Activated T-helper 9 cell treated with anti-CD3 and anti-CD28 coated beads, Interleukin-2, amount 50 U/mL, for 16 hours (primary cell): ENCODE data around the gene HOXB4.

ENCODE experiments used
- DNase-seq: peaks from one replicate; pipeline ENCODE4 v3.0.0-alpha.2; 2020; ENCODE audit warnings: low read depth

HOXB4 gene

DNA sequence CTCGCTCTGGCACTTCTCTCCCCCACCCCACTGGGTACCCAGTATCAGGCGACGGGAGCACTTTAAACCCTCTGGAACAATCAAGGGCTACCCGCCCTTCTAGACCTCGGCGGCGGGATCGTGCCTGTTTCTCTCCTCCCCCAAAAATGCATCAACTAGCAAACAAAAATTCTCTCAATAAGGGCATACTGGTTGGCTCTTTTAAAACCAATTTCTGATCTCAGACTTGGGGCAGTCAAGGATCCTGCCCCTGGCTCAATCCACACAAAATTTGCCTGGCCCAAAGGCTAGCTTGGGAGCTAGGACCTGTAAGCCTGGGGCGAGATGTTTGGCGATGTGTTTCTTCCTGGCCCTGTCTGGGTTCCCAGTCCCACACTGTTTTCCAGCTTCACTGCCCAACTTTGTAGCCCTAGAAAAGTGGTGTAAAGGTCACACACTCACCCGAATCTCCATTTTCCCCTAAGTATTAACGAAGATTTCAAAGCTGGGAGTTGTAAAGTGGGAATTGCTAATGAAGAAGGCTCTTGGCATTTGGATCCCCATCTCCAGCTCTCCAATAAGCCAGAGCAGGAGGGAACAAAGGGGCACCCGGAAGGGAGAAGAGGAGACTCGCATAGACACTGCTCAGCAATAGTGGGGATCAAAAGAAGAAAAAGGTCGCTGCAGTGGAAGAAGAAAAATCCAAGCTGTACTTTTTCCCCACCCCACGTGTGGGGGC lies 18.9 kb downstream of the HOXB4 start:
- no peak for DNase-seq

DNA sequence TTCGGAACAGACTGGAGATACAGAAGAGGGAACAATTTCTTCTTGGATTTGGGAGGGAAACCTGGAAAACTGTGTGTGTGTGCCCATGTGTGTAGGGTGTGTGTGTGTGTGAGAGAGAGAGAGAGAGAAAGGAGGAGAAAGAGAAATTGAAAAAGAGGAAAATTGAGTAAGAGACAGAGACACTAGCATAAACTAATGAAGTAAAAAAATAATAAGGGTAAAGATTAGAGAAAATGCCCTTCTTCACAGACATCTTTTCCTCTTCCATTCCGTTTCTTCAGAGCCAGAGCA lies 19.4 kb downstream of the HOXB4 start:
- DNase-seq: no peak

DNA sequence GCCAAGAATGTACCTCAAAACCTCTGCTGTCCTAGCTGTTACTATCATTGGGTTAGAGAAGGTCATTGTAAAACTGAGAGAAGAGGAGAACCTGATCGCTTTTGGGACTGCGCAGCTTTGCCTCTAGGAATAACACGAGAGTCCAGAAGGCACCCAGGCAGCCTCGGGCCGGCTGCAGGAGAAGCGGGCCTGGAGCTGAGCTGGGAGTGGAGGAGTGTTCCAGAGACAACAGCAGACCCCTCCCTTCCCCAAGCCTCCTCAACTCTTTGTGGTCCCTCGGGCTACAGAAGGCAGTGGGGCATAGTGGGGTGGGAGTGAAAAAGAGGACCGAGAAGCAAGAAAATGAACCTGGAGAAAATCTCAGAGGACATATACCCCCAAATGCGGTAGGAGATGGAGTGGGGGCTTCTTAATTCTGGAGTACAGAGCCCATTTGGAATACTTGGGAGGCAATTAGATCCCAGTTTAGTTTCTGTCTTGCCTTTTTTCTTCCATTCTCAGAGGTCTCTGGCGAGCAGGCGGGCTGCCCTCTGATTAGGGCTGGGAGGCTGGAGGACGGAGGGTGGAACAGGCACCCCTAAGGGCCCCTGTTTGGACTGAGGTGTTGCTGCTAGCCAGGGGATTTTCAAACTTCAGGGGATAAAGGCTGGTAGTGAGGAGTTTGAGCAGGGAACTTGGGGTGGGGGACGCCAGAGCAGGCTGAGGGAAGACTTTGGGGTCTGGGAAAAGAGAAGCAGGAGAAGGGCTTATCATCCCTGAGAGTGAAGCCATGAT lies 19.9 kb downstream of the HOXB4 start:
- no peak for DNase-seq

DNA sequence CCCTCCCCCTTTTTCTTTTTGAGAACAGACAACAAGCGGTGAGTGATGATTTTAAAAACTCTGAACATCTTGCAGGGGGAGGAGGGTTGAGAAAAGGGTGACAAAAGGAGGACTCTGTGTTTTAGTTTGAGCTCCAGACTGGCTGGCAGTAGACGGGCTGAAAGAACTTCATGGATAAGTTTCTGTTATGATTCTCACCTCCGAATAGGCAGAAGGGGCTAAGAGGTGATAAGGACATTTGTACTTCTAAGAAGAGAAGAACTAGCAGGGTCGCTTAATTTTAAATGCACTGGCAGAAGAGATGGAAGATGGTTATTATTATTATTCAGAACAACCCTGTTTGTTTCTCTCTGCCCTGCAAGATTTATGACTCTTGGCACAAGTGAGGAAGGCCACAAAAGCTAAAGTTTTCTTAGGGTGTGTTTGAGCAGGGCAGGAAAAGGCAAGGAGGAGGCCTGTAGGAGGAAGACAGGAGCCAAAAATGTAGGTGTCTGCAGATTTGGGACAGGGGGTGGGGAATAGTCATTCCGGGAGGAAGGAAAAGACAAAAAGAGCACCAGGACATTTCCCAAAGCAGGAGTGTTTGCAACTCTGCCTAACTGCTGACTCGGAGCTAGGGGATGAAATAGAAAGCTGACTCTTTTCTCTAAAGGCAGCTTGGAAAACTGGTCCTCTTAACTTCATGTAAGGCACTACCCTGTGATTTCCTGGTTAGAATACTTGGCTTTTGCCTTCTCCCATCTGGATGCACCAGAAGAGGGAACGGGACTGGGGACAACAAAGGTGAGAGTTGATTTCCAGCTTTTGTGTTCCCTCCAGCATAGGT lies 21.4 kb downstream of the HOXB4 start:
- no peak for DNase-seq

DNA sequence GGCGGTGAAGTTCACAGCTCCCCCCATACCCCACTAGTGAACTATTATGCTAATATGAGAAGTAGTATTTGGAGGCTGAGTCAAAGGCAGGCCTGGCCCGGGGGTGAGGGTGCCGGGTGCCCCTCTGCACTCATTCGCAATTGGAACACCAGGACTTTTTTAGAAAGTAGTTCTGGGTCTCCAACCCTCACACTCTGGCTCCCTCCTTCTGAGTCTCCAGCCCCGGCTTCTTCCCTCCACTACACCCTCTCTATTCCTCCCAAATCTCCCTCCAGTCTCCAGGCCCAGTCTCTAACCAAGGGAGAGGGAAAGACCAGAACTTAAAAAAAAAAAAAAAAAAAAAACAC lies 21.9 kb downstream of the HOXB4 start:
- DNase-seq: no peak

DNA sequence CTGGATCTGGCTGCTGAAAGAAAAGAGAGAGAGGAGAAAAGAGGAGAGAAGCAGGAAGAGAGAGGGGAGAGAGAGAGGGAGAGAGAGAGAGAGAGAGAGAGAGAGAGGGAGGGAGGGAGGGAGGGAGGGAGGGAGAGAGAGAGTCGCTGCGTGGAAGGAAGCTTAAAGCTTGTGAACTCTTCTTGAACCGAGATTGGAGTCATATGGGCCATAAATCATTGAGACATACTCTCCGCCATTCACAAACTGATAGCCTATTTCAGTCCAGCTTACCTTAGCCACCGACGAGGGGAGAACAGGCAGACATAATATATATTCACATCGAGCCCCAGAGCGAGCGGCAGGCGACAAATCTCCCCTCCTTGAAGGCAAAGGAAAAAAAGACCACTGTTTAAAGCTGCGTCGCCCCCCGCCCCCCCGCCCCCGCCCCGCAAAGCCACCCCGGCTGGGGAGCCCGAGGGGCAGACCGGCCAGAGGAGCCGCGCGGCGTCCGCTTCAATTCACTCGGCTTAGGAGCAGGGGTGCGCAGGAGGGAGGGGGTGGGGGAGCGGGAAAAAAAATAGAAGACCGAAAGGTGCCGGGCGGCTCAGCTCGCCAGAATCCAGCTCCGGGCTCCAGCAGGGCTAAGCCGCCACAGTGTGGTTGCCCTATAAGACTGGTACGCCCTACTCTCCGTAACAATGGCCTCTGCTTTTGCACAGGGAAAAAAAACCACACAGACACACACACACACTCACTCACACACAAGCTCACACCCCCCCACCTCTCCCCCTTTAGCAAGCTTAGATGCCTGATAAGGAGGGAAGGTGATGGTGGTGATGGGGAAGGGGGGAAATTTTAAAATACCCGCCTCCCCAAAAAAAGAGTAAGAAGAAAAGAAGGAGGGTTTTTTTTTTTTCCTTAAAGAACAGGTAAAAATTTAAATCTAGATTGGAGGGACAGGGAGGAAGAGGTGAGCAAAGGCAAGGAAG lies 22.6 kb downstream of the HOXB4 start:
- no peak for DNase-seq

DNA sequence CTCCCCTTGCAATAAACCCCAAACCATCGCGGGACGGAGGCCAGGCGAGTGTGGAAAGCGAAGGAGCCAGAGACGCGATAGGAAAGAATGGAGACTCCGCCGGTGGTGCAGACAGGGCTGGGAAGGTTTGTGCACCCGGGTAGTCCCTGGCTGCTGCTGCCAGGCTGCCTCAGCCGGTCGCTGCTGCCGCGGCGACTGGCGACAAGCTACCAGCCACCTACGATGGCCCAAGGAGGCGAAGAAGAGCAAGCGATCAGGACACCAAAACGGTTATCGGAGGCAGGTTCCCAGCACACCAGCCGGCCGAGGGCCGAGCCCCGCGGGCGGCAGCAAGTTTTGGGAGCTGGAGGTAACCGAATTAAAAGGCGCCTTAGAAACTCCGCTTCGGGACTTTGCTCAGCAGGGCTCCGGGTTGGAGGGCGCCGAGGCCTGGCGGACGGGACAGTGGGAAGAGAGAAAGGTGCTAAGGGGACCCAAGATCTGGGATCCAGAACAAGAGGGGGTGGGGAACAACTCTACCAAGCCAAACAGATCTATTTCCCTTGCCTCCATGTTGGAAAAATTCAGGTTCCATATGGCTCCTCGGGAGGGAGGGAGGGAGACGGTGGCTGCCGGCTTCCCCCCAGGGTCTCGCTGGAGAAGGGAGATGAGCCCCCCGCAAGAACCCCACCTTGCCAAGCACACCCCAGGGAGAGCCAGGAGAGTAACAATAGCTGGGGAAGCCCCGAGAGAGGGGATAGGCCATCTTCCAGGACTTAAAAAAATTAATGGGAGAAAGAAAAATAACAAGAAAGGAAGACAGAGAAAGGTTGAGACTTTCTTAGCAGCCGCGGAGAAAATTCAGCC lies 23.5 kb downstream of the HOXB4 start:
- DNase-seq: no peak

DNA sequence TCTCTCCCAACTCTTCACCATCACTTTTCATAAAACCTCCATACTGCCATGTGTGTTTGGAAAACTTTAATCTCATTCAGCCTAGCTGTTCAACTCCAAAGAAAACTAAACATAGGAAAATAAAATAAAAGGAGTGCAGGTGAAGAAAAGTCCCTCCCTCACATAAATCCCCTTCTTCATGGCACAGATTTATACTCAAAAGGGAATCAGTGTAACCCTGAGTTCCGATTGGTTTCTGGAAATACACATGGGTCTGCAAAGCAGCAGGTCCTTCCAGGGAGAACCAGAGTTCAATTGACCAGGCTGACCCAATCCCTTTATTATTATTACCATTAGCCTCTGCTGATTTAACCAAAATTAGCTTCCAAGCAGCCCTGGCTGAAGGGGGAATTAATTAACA lies 24.3 kb downstream of the HOXB4 start:
- no peak for DNase-seq

DNA sequence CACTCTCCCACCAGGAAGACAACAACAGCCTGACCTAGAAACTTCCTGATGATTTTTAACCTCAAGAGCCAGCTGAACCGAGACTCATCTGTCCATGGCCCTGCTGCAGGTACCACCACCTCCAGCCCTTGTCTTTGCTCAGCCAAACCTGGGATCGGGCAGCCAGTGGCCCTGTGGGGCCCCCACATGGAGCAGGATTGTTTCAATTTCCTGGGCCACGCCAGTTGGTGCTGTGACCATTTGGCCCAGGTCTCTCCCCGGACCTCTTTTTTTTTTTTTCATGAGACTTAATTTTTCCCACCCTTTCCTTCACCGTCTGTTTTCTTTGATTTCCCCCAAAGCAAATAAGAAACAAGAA lies 25.0 kb downstream of the HOXB4 start:
- DNase-seq: no peak

DNA sequence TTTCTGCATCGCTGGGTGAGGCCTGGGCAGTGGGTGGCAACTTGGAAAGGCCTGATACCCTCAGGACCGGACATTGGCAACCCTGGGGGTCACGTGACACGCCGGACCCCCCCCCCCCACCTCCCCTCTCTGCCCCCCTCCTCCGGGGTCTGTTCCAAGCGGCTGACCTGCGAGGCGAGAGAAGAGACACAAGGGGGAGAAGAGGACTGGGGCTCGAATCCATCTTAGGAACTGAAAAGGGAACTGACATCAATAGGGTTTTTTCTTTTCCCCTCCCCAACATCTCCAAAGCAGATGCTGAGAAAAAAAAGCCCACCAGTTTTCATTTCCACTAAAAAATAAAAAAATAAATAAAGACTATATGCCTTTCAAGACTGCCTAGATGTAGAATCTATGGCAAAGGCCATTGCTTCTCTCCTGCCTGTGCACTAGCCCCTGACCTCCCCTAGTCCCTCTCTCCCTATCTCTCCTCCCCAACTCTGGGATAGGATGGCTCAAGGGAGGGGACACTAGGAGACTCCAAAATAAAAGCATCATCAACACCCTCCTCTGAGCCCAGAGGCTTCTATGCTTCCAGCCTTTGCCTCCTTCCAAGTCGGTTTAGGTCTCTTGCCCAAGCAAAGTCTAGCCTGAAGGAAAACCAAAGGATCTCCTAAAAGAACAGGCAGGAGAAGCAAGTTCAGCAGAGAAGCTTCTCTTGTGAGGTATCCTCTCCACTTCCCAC lies 25.5 kb downstream of the HOXB4 start:
- DNase-seq: no peak

DNA sequence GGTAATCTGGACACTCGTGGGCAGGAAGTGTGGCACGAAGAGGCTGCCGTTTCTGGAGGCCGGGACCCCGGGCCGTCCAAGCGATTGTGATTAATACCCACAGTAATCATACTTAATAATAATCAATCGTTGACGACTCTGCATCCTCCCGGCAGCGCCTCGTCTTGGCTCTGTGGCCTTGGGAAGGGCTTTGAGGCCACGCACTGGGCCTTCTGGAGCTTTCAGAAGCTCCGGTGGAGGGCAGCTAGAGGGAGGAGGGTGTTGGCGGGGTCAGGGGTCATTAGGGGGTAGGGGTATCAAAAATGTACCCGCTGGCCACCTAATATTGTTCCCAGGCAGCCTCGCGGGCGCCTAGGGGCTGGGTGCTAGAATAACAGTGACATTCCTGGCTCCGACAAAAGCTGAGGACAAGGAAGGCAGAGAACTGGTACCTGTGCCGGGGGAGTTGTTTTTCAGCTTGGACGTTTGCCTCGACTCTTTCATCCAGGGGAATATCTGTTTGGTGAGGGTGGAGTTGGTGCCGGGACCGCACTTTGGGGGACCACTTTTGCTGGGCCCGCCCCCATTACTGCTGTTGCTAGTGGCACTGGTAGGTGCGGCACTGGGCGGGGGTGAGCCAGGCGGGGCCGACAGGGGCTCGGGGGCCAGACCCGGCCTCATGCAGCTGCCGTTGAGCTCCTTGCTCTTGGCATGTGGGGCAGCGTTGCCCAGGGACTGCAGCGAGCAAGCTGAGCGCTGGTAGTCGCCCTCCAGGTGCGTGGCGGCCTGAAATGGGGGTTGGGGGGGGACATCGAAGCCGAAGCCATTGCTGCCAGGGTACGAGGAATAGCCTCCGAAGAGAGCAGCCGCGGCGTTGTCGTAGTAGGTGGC lies 26.3 kb downstream of the HOXB4 start:
- DNase-seq: no peak

DNA sequence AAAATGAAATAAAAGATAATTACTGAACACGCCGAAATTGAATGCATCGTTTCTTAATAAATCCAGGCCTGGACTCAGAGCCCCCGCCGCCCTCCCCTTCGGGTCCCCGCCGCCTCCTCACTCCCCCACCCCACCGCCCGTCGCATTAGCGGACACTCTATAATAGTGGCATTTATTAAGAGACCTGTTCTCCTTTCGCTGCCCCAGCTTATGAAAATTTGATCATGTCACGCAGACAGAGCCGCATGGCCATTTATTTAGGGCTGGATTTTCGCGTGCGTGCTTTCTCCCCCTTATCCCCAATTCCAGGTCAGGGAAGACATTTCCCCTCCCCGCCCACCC lies 27.0 kb downstream of the HOXB4 start:
- no peak for DNase-seq

DNA sequence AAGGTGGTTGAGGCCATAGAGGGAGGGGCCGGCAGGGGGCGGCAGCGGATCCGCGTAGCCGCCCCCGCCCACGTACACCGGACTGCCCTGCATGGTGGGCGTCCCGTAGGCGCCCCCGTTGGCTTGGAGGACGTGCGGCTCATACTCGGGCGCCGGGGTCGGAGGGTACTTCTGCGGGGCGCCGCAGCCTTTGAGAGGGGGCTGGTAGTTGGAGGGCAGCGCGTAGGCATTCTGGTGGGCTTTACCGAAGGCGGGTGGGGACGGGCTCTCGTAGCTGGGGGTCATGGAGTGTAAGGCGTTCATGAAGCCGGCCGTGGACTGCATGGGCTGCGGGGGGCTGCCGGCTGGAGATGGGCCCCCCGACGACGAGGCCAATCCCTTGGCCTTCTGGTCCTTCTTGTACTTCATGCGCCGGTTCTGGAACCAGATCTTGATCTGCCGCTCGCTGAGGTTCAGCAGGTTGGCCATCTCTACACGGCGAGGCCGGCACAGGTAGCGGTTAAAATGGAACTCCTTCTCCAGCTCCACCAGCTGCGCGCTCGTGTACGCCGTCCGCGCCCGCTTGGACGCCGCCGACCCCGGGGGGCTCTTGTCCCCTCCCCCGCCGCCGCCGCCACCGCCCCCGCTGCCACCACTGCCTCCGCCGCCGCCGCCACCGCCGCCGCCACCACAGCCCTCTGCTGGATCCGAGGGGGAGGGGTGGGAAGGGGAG lies 27.5 kb downstream of the HOXB4 start:
- DNase-seq: no peak

DNA sequence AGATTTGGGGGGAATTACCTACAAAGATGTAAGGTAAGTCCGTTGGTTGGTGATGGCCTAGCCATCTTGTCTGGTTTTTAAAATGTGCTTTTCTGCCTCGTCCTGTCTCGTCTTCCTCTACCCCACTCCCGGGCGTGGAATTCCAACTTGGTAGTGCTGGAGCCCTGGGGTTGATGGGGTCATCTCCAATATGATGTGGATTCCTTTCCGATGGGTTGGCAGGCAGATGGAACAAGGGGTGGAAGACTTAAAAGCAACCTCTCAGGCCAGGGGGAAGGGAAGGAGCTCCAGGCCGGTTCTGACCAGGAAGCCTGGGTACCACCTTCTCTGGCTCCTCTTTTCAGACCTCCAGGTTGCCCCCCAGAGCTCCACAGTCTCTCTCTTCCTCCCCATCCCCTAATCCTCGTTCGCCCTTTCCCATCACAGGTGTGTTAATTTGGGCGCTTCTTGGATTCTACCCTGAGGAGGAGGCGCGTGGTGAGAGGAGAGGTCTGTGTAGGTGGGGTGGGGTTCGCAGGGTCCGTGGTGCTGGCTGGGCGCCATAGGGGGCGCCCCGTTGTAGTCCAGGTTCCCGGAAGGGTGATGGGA lies 28.1 kb downstream of the HOXB4 start:
- DNase-seq: no peak

DNA sequence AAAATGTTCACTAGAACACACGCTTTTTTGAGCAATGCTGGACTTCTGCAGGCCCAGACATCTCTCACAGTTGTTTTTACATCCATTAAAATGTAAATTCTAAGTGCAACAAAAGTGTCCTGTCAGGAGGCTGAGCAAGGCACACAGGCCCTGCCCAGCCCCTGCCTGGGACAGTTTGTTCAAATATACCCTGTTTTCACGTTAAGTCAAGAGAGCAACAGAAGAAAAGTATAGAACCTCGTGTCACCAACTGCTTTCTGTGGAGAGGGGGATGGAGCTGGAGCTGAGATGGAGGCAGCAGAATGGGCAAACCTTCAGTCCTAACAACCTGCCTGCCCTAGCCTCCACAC lies 28.9 kb downstream of the HOXB4 start:
- DNase-seq: no peak

DNA sequence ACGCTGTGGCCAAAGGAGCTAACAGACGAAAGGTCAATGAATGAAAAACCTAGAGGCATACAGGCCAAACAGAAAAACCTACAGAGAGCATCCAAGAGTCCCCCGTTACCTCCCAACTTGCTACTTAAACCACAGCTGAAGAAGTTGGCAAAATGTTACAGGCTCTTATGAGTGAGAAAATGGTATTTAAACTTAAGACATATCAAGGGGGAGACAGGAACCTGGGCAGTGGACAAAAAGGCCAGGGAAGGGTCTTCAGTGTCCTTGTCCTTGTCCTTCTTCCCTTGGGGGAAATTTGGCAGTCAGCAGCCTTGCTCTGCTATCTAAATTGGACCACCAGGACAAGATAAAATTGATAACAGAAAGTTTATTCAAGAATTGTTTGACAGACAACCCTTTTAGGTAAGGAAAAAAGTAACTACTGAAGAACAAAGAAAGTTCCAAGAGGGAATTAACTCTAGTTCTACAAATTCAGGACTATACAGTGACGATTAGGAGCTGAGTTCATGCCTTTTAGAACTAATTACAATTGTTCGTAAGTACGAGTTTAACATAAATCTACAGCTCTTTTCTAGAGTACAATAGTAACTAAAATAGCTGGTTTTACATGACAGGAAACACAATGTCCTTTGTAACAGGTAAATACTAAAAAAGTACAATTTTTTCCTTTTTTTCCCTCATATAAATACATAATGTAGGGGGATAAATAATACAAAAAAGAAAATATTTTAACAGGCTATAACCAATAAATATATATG lies 29.4 kb downstream of the HOXB4 start:
- DNase-seq: no peak

DNA sequence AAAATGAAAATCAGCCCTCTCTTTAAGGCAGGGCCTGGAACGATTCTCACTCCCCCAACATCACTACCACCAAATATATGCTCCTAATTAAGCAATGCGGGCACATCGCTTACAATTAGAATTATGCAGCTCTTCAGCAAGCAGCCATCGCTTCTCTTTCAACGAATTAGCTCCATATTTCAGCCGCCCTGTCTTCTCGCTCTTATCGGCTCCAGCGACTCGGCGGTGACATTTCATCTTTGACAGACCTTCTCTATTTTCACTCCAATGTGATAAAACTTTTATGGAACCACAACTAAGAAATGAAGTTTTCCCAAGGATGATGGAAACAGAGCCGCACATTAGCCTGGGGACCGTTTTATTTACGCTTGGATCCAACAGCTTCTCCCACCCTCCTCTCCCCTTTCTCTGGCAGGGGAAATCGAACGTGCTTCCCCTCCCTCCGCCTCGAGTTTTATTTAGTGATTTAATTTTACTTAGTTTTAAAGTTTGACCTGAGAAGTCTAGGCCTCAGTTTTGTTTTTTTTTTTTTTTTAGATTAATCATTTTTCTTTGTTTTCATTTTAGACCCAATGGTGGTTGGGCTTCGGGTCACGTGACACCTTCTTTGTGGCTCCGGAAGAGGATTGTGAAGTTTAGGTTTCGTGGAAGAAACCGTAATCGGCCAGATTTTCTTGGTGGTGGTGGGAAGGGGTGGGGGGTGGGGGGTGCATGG lies 30.2 kb downstream of the HOXB4 start:
- DNase-seq: no peak
